ENCODE results near the gene RAB8B.

GRCh38 chr15:63288342-63288741, 98.9 kb downstream of the RAB8B start:
- TF ChIP-seq POLR2A (IDR thresholded peaks at IDR 0.05; ENCODE audit: low read depth, low read length) = no peak
- TF ChIP-seq POLR2AphosphoS5 (IDR thresholded peaks at IDR 0.05; ENCODE audit: low read depth, low read length) = no peak

Measured in GM12892 (cell line).